Left lung (tissue), 10 donors: ENCODE data around the gene WWOX. TPM values are rescaled to one million over a fixed set of nuclear protein-coding genes. Genes with fewer than 3 reads are reported as not detected.
A peak's percentile ranks its signal among the peaks of the same experiment; 100 is the strongest.

Source experiments
- ATAC-seq: fragments of 200-7000 bp; cut with Tn5 transposase; one replicate; pipeline ENCODE4 v1.9.1; 2020; ENCODE audit warnings: moderate library complexity
- DNase-seq, 4 donors: peaks; one replicate each; pipeline ENCODE4 v3.0.0-alpha.2; 2013 to 2020
- H3K27ac ChIP-seq, 2 donors: fragments of 200-600 bp; sonication (generic) in 1 of 2; one replicate each; pipeline versions ENCODE4 v1.5.0 to v1.8.0; 2020 to 2021
- H3K27me3 ChIP-seq, 2 donors: fragments of 200-600 bp; sonication (generic) in 1 of 2; one replicate each; pipeline versions ENCODE4 v1.5.0 to v1.8.0; 2020 to 2021
- H3K36me3 ChIP-seq, 2 donors: fragments of 200-600 bp; sonication (generic) in 1 of 2; one replicate each; pipeline versions ENCODE4 v1.5.0 to v1.8.0; 2020 to 2021
- H3K4me1 ChIP-seq, 2 donors: fragments of 200-600 bp; one replicate each; pipeline ENCODE4 v1.8.0; 2021
- H3K4me3 ChIP-seq, 2 donors: fragments of 200-600 bp; sonication (generic) in 1 of 2; one replicate each; pipeline versions ENCODE4 v1.5.0 to v1.8.0; 2020 to 2021; ENCODE audit warnings: mild to moderate bottlenecking in 1 of 2
- H3K9me3 ChIP-seq, 2 donors: fragments of 200-600 bp; sonication (generic) in 1 of 2; one replicate each; pipeline versions ENCODE4 v1.5.0 to v1.8.0; 2020 to 2021
- CTCF ChIP-seq, 2 donors: fragments of 200-600 bp; sonication (generic) in 1 of 2; IDR thresholded peaks; one replicate each; pipeline versions ENCODE4 v1.5.0 to v1.8.0; 2021; ENCODE audit warnings: antibody characterized with exemption in 2 of 2
- intact Hi-C, 2 donors: fragments of 100-400 bp; cut with DNase I; formaldehyde crosslinking; loops; one replicate each; pipeline versions ENCODE4 v1.11.2 to v1.14.2; 2022
- polyA plus RNA-seq, 6 donors: library from polyadenylated mRNA; unstranded; fragments of 120-200 nt; gene quantifications; one replicate each; pipeline ENCODE4 v1.2.1, GENCODE V29; 2013; ENCODE audit not compliant: insufficient read length in 6 of 6
- total RNA-seq, 2 donors: library from RNA; stranded (reverse); fragmentation: NEBNext Ultra II Directional; extraction: Animal tissue kit (Norgen Biotek cat#: 25700); gene quantifications; one replicate each; pipeline ENCODE4 v1.2.1, GENCODE V29; 2021
- donor health status: DM: no; HTN: yes; CAD: no.
- donor health status: DM: no; HTN: no; CAD: no.

Gene WWOX
- total and polyA plus RNA-seq, 8 donors = 17.2 to 40.3 (median 30.8) TPM

- Histone ChIP-seq H3K4me3 (no peak overlapping the region), H3K27ac (peak overlapping the region in 1 of 2 donors; percentile 69), H3K4me1 (peaks cover 0 to 64% of the 10 kb centered on the region in 2 donors), H3K36me3 (no peaks in the 10 kb centered on the region), H3K27me3 (no peaks in the 10 kb centered on the region), H3K9me3 (no peaks in the 10 kb centered on the region)
- no peak for TF ChIP-seq CTCF (IDR thresholded peaks at IDR 0.05)
- ATAC-seq = peak; percentile 77
- intact Hi-C loops = no loop called here
- DNase-seq = peak in 2 of 4 donors; percentile 68 to 86
These were observed 994.1 kb downstream of the WWOX start for GRCh38 chr16:79093554-79093967.

GRCh38 chr16:79096246-79096645, 996.8 kb downstream of the WWOX start:
- DNase-seq = no peak
- H3K9me3 ChIP-seq = no peaks in the 10 kb centered on the region
- H3K36me3 ChIP-seq = no peaks in the 10 kb centered on the region
- H3K4me3 ChIP-seq = no peak overlapping the region
- no peak overlapping the region for H3K27ac ChIP-seq
- H3K27me3 ChIP-seq = no peaks in the 10 kb centered on the region
- ATAC-seq = no peak
- peaks cover 0 to 47% of the 10 kb centered on the region in 2 donors for H3K4me1 ChIP-seq
- TF ChIP-seq CTCF (IDR thresholded peaks at IDR 0.05) = no peak
- intact Hi-C loops = no loop called here

- H3K27ac ChIP-seq = no peak overlapping the region
- no peaks in the 10 kb centered on the region for H3K36me3 ChIP-seq
- ATAC-seq (no peak), DNase-seq (no peak)
- no peaks in the 10 kb centered on the region for H3K9me3 ChIP-seq
- peaks cover 0 to 46% of the 10 kb centered on the region in 2 donors for H3K4me1 ChIP-seq
- H3K4me3 ChIP-seq = no peak overlapping the region
- intact Hi-C loops = no loop called here
- TF ChIP-seq CTCF (IDR thresholded peaks at IDR 0.05) = no peak
- H3K27me3 ChIP-seq = no peaks in the 10 kb centered on the region
These were observed 997.7 kb downstream of the WWOX start for GRCh38 chr16:79097166-79097565.

GRCh38 chr16:79097771-79098170, 998.3 kb downstream of the WWOX start:
- intact Hi-C loops = no loop called here
- ATAC-seq (no peak), DNase-seq (no peak)
- no peaks in the 10 kb centered on the region for H3K36me3 ChIP-seq
- no peak overlapping the region for H3K4me3 ChIP-seq
- H3K27me3 ChIP-seq = no peaks in the 10 kb centered on the region
- peaks cover 0 to 43% of the 10 kb centered on the region in 2 donors for H3K4me1 ChIP-seq
- H3K9me3 ChIP-seq = no peaks in the 10 kb centered on the region
- no peak for TF ChIP-seq CTCF (IDR thresholded peaks at IDR 0.05)
- no peak overlapping the region for H3K27ac ChIP-seq

- ATAC-seq = peak; percentile 57
- DNase-seq = no peak
- Histone ChIP-seq H3K27me3 (no peaks in the 10 kb centered on the region), H3K9me3 (no peaks in the 10 kb centered on the region), H3K27ac (no peak overlapping the region), H3K4me1 (peaks cover 0 to 31% of the 10 kb centered on the region in 2 donors), H3K36me3 (no peaks in the 10 kb centered on the region), H3K4me3 (no peak overlapping the region)
- intact Hi-C loops = no loop called here
- TF ChIP-seq CTCF (IDR thresholded peaks at IDR 0.05) = no peak
These were observed 999.5 kb downstream of the WWOX start for GRCh38 chr16:79098907-79099306.
